IMR-90 (cell line): ENCODE results near the gene OTOG.

Source experiments
- CEBPB ChIP-seq: IDR thresholded peaks from 2 replicates; pipeline ENCODE4 v1.6.1; 2012; ENCODE audit warnings: low read depth, low read length, improper control_type of control experiment
- TF ChIP-seq, protein P1 (sequence below): conservative IDR thresholded peaks from 2 replicates; pipeline ENCODE4 v1.5.1; 2012; ENCODE audit warnings: mild to moderate bottlenecking, low read depth, low read length, improper control_type of control experiment

DNA sequence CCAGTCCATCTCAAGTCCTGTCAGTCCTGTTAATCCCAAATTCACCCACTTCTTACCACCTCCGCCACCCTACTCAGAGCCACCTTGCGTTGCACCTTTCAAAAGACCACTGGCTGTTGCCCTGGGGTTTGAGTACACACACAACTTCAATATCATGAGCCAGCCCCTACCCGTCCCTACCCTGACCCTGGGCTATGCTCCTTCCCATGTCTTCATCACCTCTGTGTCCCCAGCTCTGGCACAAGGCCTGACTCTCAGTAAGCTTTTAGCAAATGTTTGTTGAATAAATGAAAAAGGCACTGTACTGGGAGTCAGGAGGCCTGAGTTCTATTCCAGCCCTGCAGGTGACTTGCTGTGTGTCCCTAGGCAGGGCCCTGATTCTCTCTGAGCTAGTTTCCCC lies 26.5 kb downstream of the OTOG start:
- TF ChIP-seq, protein P1, sequence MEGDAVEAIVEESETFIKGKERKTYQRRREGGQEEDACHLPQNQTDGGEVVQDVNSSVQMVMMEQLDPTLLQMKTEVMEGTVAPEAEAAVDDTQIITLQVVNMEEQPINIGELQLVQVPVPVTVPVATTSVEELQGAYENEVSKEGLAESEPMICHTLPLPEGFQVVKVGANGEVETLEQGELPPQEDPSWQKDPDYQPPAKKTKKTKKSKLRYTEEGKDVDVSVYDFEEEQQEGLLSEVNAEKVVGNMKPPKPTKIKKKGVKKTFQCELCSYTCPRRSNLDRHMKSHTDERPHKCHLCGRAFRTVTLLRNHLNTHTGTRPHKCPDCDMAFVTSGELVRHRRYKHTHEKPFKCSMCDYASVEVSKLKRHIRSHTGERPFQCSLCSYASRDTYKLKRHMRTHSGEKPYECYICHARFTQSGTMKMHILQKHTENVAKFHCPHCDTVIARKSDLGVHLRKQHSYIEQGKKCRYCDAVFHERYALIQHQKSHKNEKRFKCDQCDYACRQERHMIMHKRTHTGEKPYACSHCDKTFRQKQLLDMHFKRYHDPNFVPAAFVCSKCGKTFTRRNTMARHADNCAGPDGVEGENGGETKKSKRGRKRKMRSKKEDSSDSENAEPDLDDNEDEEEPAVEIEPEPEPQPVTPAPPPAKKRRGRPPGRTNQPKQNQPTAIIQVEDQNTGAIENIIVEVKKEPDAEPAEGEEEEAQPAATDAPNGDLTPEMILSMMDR = no peak
- no peak for TF ChIP-seq CEBPB
